GM13977 (cell line): ENCODE results near the gene TXNDC16.

Source experiments
- DNase-seq: peaks from one replicate; pipeline ENCODE4 v3.0.0; 2012; ENCODE audit warnings: low spot score
- CTCF ChIP-seq: IDR thresholded peaks from 2 replicates; pipeline ENCODE4 v1.5.1; 2012; ENCODE audit warnings: mild to moderate bottlenecking, control low read depth; ENCODE audit not compliant: insufficient read depth; ENCODE audit errors: extremely low read depth, missing control alignments
- in situ Hi-C: fragments of 300-500 bp; cut with MboI; formaldehyde crosslinking; loops from one replicate; pipeline ENCODE4 v1.12.0; 2022; ENCODE audit warnings: low sequenced_read_pairs, low pct_unique_long_range_greater_than_20kb, mixed read lengths, inconsistent platforms; ENCODE audit not compliant: unreplicated experiment

Gene TXNDC16

GRCh38 chr14:52400846-52401245 lies 151.5 kb downstream of the TXNDC16 start:
- no peak for TF ChIP-seq CTCF
- DNase-seq, result no peak
- in situ Hi-C loops, result no loop called here

DNA sequence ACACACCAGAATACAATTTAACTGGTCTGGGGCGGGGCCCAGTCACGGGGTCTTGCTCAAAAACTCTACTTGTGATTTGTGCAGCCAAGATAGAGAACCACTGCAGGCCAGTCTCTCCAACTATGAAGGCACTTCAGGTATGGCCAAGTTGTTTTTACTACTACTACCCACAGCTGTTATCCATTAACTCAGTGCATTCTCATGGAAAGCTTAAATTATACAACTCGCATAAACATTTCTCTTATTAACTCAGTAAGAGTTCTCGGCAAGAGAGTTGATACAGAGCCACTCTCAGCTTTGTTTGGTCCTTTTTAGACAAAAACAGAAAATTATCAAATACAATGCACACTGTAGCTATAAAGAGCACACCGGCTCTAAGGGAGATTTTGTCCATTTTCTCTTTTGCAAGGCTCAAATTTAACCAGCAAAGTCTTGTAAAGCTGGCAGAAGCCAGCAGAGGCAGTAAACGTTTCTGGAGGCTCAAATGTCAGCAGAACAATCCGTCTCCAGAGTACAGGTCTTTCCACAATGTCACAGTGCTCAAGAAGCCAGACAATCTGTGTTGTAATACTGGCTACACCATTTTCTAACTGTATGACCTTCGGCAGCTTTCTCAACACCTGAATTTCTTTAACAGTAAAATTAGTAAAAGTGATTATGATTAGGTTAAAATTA lies 152.2 kb downstream of the TXNDC16 start:
- in situ Hi-C loops, result no loop called here
- TF ChIP-seq CTCF, result no peak
- DNase-seq, result no peak

DNA sequence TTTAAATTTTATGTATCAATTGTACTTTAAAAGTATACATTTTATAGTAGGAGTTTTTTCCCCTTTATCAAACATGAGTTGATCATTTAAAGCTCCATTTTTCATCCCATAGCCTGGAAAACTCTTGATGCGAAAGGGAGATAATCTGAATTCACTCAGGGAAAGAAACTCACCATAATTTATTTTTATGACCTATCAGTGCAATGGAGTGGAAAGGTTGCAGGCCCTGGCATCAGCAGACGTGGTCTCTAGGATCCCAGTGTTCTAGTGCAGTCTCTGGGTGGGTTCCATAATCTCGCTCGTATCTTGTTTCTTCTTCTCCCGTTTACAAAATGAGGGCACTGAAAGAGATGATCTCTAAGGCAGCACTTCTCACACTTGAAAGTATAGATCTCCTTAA lies 153.2 kb downstream of the TXNDC16 start:
- no peak for DNase-seq
- TF ChIP-seq CTCF, result no peak
- in situ Hi-C loops, result no loop called here

DNA sequence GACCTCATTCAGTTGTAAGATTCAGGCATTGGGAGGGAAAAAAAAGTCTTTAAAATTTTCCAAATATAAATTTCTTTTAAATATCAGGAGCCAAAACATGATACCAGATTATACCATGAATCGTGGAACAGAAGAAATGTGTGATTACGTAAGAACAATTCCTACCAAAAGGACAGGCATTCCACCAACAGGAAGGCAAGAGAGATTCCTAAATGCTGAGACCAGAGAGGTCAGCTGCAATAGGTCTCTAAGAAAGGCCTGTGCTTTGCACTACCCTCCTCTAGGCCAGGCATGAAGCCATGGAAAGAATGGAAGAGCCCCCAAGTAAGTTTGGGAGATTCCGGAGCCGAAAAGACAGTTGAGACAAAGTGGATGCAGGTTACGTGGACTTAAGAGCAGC lies 154.5 kb downstream of the TXNDC16 start:
- TF ChIP-seq CTCF, result no peak
- no peak for DNase-seq
- in situ Hi-C loops, result no loop called here

DNA sequence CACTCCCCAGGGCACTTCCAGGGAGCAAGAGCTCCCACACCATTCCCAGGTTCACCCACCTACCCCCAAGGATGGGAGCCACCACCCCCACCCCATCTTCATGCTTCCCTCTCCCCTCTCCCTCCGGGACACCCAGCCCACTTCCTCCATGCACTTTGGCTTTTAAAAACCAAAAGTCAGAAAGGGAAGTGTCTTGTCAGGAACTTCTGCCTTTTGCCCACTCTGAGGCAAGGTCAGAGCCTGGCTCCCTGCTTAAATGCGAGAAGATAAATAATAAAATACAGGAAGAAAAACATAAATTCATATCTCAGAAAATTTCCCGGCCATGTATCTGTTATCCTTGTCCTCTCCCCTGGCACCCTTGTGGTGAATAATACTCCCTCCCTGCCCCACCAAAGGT lies 156.6 kb downstream of the TXNDC16 start:
- in situ Hi-C loops, result no loop called here
- no peak for TF ChIP-seq CTCF
- no peak for DNase-seq

GRCh38 chr14:52391881-52392615 lies 160.3 kb downstream of the TXNDC16 start:
- in situ Hi-C loops, result no loop called here
- TF ChIP-seq CTCF, result no peak
- no peak for DNase-seq
